GM13977 (cell line): ENCODE results near the gene SLC7A14.
"Not testable (repeated sequence)": the region's sequence is repeated elsewhere in the genome, so short reads cannot be mapped to it uniquely, and the experiment has no call there.

Experiments used
- DNase-seq: peaks from one replicate; pipeline ENCODE4 v3.0.0; 2012; ENCODE audit warnings: low spot score
- CTCF ChIP-seq: IDR thresholded peaks from 2 replicates; pipeline ENCODE4 v1.5.1; 2012; ENCODE audit warnings: mild to moderate bottlenecking, control low read depth; ENCODE audit not compliant: insufficient read depth; ENCODE audit errors: extremely low read depth, missing control alignments
- in situ Hi-C: fragments of 300-500 bp; cut with MboI; formaldehyde crosslinking; loops from one replicate; pipeline ENCODE4 v1.12.0; 2022; ENCODE audit warnings: low sequenced_read_pairs, low pct_unique_long_range_greater_than_20kb, mixed read lengths, inconsistent platforms; ENCODE audit not compliant: unreplicated experiment

The SLC7A14 gene

GRCh38 chr3:170579646-170580045 is 6.2 kb downstream of the SLC7A14 start:
- no peak for TF ChIP-seq CTCF
- in situ Hi-C loops = no loop called here
- no peak for DNase-seq

- peak; percentile 60 for DNase-seq
- in situ Hi-C loops = no loop called here
- TF ChIP-seq CTCF = no peak
Measured at GRCh38 chr3:170572665-170573253, 13.1 kb downstream of the SLC7A14 start.

- in situ Hi-C loops, DNase-seq: not testable (repeated sequence)
Measured at GRCh38 chr3:170567598-170567997, 18.3 kb downstream of the SLC7A14 start.

GRCh38 chr3:170566413-170566812 is 19.5 kb downstream of the SLC7A14 start:
- TF ChIP-seq CTCF = no peak
- DNase-seq = no peak

GRCh38 chr3:170565495-170565894 is 20.4 kb downstream of the SLC7A14 start:
- DNase-seq = no peak
- TF ChIP-seq CTCF = no peak
- in situ Hi-C loops = no loop called here

More at GRCh38 chr3:170566413-170566812, 19.5 kb downstream of the SLC7A14 start:
- in situ Hi-C loops = no loop called here

- in situ Hi-C loops = no loop called here
- DNase-seq = no peak
- no peak for TF ChIP-seq CTCF
Measured at GRCh38 chr3:170564664-170565063, 21.2 kb downstream of the SLC7A14 start.

- TF ChIP-seq CTCF = no peak
- in situ Hi-C loops = no loop called here
- no peak for DNase-seq
Measured at GRCh38 chr3:170563712-170564423, 22.0 kb downstream of the SLC7A14 start.
